Fibroblast of lung (primary cell): ENCODE results near the gene DNASE1. TPM values are rescaled to one million over a fixed set of nuclear protein-coding genes. Genes with fewer than 3 reads are reported as not detected.

Source experiments
- DNase-seq, 2 donors: peaks; one replicate each; pipeline versions ENCODE4 v3.0.0 to v3.0.0-alpha.2; 2010; ENCODE audit warnings: low read depth in 2 of 2
- H2AFZ ChIP-seq: 2 replicates; pipeline ENCODE4 v1.5.1; 2012; ENCODE audit warnings: low read length, control low read depth, inconsistent platforms
- H3K27ac ChIP-seq: 2 replicates; pipeline ENCODE4 v1.5.1; 2011; ENCODE audit warnings: low read length, control low read depth; ENCODE audit not compliant: insufficient read depth
- H3K27me3 ChIP-seq: 2 replicates; pipeline ENCODE4 v1.5.1; 2011; ENCODE audit warnings: mild to moderate bottlenecking, low read length; ENCODE audit not compliant: control insufficient read depth, insufficient read depth
- H3K36me3 ChIP-seq: 2 replicates; pipeline ENCODE4 v1.5.1; 2011; ENCODE audit warnings: low read length; ENCODE audit not compliant: control insufficient read depth, insufficient read depth
- H3K4me1 ChIP-seq: 2 replicates; pipeline ENCODE4 v1.5.1; 2011; ENCODE audit warnings: low read length; ENCODE audit not compliant: control insufficient read depth, insufficient read depth; ENCODE audit errors: extremely low read depth
- H3K4me2 ChIP-seq: 2 replicates; pipeline ENCODE4 v1.5.1; 2011; ENCODE audit warnings: low read length, control low read depth; ENCODE audit not compliant: insufficient read depth; ENCODE audit errors: extremely low read depth
- H3K4me3 ChIP-seq, 4 experiments: fragments of 200-600 bp in 1 of 4; sonication (generic) in 1 of 4; replicated peaks in 1 of 4; 2 replicates each; pipeline ENCODE4 v1.5.1; 2011 to 2016; ENCODE audit warnings: low read length in 4 of 4, low read depth in 3 of 4, mild to moderate bottlenecking in 3 of 4, control low read depth in 2 of 4, inconsistent platforms in 1 of 4, mixed read lengths in 1 of 4; ENCODE audit not compliant: insufficient read depth in 1 of 4; ENCODE audit errors: control extremely low read depth in 1 of 4
- H3K79me2 ChIP-seq: 2 replicates; pipeline ENCODE4 v1.5.1; 2012; ENCODE audit warnings: mild to moderate bottlenecking, low read length, inconsistent platforms; ENCODE audit not compliant: control insufficient read depth, insufficient read depth
- H3K9ac ChIP-seq: 2 replicates; pipeline ENCODE4 v1.5.1; 2011; ENCODE audit warnings: mild to moderate bottlenecking, low read length, control low read depth; ENCODE audit not compliant: insufficient read depth
- H3K9me3 ChIP-seq: 2 replicates; pipeline ENCODE4 v1.5.1; 2012; ENCODE audit warnings: low read depth, low read length; ENCODE audit not compliant: control insufficient read depth, insufficient read depth
- H4K20me1 ChIP-seq: 2 replicates; pipeline ENCODE4 v1.5.1; 2011; ENCODE audit warnings: low read length; ENCODE audit not compliant: control insufficient read depth, insufficient read depth; ENCODE audit errors: extremely low read depth
- CTCF ChIP-seq, 2 donors: IDR thresholded peaks in 1 of 2; conservative IDR thresholded peaks in 1 of 2; 1 replicate in 1 of 2; 2 replicates in 1 of 2; pipeline ENCODE4 v1.5.1; 2011 to 2012; ENCODE audit warnings: low read length in 2 of 2, control low read depth in 1 of 2, inconsistent platforms in 1 of 2, low read depth in 1 of 2, mild to moderate bottlenecking in 1 of 2
- EZH2 ChIP-seq: IDR thresholded peaks from 2 replicates; pipeline ENCODE4 v1.5.1; 2012; ENCODE audit warnings: low read length, control low read depth, mild to moderate bottlenecking; ENCODE audit errors: missing control alignments
- polyA plus RNA-seq, 2 donors: library from polyadenylated mRNA; depleted of rRNA in 1 of 2; stranded (reverse) in 1 of 2; unstranded in 1 of 2; fragments of >200 nt; gene quantifications; 2 replicates each; pipeline ENCODE4 v1.2.1, GENCODE V29; 2011 to 2012; ENCODE audit warnings: missing spikeins in 1 of 2
- total RNA-seq: library from RNA; depleted of rRNA; stranded (reverse); fragments of >200 nt; gene quantifications from 2 replicates; pipeline ENCODE4 v1.2.1, GENCODE V29; 2014

Gene DNASE1
- total and polyA plus RNA-seq, 2 donors (not counting 1 experiment from before 2014, with no cell fraction given), result 2.9 to 29.1 TPM

DNA sequence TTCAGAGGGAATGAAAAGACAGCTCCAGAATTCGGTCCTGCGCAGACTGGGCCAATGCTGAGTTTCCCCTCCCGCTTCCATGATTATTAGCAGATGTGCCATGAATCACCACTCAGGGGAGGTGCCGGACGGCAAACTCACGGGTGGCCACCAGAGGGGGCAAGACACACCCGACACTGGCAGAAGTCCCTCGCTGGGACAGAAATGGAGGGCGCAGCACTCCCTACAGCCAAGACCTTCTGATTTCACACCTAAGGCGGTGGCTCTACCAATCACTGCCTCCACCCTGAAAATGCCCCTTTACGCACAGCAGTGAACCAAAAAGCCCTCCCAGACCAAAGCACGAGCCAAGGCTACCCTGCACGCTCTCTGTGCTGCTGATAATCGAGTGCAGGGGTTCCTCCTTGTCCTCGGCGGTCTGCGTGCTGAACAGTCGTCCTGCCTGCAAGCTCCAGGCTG is 36.0 kb downstream of the DNASE1 start:
- Histone ChIP-seq H3K27me3 (no peaks in the 10 kb centered on the region), H3K4me3 (peak overlapping the region in 3 of 4 experiments; percentile 13 to 52 (median 38)), H3K27ac (peak overlapping the region; percentile 60), H3K4me2 (peak overlapping the region; percentile 71), H3K36me3 (peaks cover 6% of the 10 kb centered on the region), H4K20me1 (no peaks in the 10 kb centered on the region), H2AFZ (peak overlapping the region; percentile 82), H3K4me1 (peaks cover 3% of the 10 kb centered on the region), H3K9ac (no peak overlapping the region), H3K9me3 (no peaks in the 10 kb centered on the region), H3K79me2 (no peaks in the 10 kb centered on the region)
- DNase-seq, result peak; percentile 89 to 94
- no peak for TF ChIP-seq EZH2
- TF ChIP-seq CTCF (conservative IDR thresholded peaks at IDR 0.05 in 1 of 2, IDR thresholded peaks at IDR 0.05 in 1 of 2; ENCODE audit: low read depth in 1 of 2, low read length in 2 of 2), result peak; percentile 78 to 87

GRCh38 chr16:3690980-3691720 is 36.7 kb downstream of the DNASE1 start:
- Histone ChIP-seq H3K9me3 (no peaks in the 10 kb centered on the region), H3K79me2 (no peaks in the 10 kb centered on the region), H3K4me3 (peak overlapping the region in 3 of 4 experiments; percentile 13 to 52 (median 38)), H4K20me1 (no peaks in the 10 kb centered on the region), H3K27me3 (no peaks in the 10 kb centered on the region), H3K4me1 (peaks cover 4% of the 10 kb centered on the region), H3K9ac (no peak overlapping the region), H2AFZ (peak overlapping the region; percentile 82), H3K27ac (peak overlapping the region; percentile 60), H3K4me2 (peak overlapping the region; percentile 71), H3K36me3 (peaks cover 4% of the 10 kb centered on the region)
- peak; percentile 7 to 14 for DNase-seq
- no peak for TF ChIP-seq CTCF (conservative IDR thresholded peaks at IDR 0.05 in 1 of 2, IDR thresholded peaks at IDR 0.05 in 1 of 2; ENCODE audit: low read depth in 1 of 2, low read length in 2 of 2)
- no peak for TF ChIP-seq EZH2

GRCh38 chr16:3691761-3692160 is 37.3 kb downstream of the DNASE1 start:
- Histone ChIP-seq H4K20me1 (no peaks in the 10 kb centered on the region), H3K9me3 (no peaks in the 10 kb centered on the region), H3K4me2 (peak overlapping the region; percentile 7), H3K9ac (no peak overlapping the region), H3K27me3 (no peaks in the 10 kb centered on the region), H2AFZ (no peak overlapping the region), H3K27ac (no peak overlapping the region), H3K4me3 (no peak overlapping the region), H3K79me2 (no peaks in the 10 kb centered on the region), H3K4me1 (peaks cover 5% of the 10 kb centered on the region), H3K36me3 (peaks cover 4% of the 10 kb centered on the region)
- TF ChIP-seq CTCF (conservative IDR thresholded peaks at IDR 0.05 in 1 of 2, IDR thresholded peaks at IDR 0.05 in 1 of 2; ENCODE audit: low read depth in 1 of 2, low read length in 2 of 2), result no peak
- no peak for TF ChIP-seq EZH2
- DNase-seq, result no peak
